ENCODE results near the gene UTP20.

The UTP20 gene

GRCh38 chr12:101356794-101357193, 76.9 kb downstream of the UTP20 start:
- TF ChIP-seq EZH2phosphoT487 (IDR thresholded peaks at IDR 0.05; ENCODE audit: borderline replicate concordance, low read length) (no peak), CTCF (IDR thresholded peaks at IDR 0.05; ENCODE audit: low read depth, low read length, poor library complexity, severe bottlenecking) (no peak)
- no peaks in the 10 kb centered on the region for H3K9me2 ChIP-seq (replicated peaks; ENCODE audit: control insufficient read depth, low read length)
- H3K27me3 ChIP-seq (ENCODE audit: control insufficient read depth, low read length), result no peaks in the 10 kb centered on the region
- H3K4me1 ChIP-seq (ENCODE audit: control insufficient read depth, low read length), result no peaks in the 10 kb centered on the region
- H3K27ac ChIP-seq (ENCODE audit: low read depth, low read length), result no peak overlapping the region
- H3K79me2 ChIP-seq (ENCODE audit: control insufficient read depth, low read length), result no peaks in the 10 kb centered on the region
- H3K9me3 ChIP-seq (ENCODE audit: control insufficient read depth, insufficient read depth, low read length), result no peaks in the 10 kb centered on the region
- H4K20me1 ChIP-seq (ENCODE audit: control insufficient read depth, insufficient read depth, low read depth, low read length), result no peaks in the 10 kb centered on the region
- H3F3A ChIP-seq (ENCODE audit: control insufficient read depth, insufficient read depth), result no peaks in the 10 kb centered on the region
- peaks cover 71% of the 10 kb centered on the region for H3K36me3 ChIP-seq (ENCODE audit: control insufficient read depth, low read length)
- no peak overlapping the region for H3K4me3 ChIP-seq (ENCODE audit: low read length)
- H3K4me2 ChIP-seq (ENCODE audit: low read length), result no peak overlapping the region

- no peak overlapping the region for H3K4me2 ChIP-seq (ENCODE audit: low read length)
- H3K27me3 ChIP-seq (ENCODE audit: control insufficient read depth, low read length), result no peaks in the 10 kb centered on the region
- H3K9me3 ChIP-seq (ENCODE audit: control insufficient read depth, insufficient read depth, low read length), result no peaks in the 10 kb centered on the region
- H3K27ac ChIP-seq (ENCODE audit: low read depth, low read length), result no peak overlapping the region
- TF ChIP-seq EZH2phosphoT487 (IDR thresholded peaks at IDR 0.05; ENCODE audit: borderline replicate concordance, low read length), result no peak
- TF ChIP-seq CTCF (IDR thresholded peaks at IDR 0.05; ENCODE audit: low read depth, low read length, poor library complexity, severe bottlenecking), result no peak
- no peak overlapping the region for H3K4me3 ChIP-seq (ENCODE audit: low read length)
- no peaks in the 10 kb centered on the region for H3K79me2 ChIP-seq (ENCODE audit: control insufficient read depth, low read length)
- H3K9me2 ChIP-seq (replicated peaks; ENCODE audit: control insufficient read depth, low read length), result no peaks in the 10 kb centered on the region
- no peaks in the 10 kb centered on the region for H3F3A ChIP-seq (ENCODE audit: control insufficient read depth, insufficient read depth)
- peaks cover 74% of the 10 kb centered on the region for H3K36me3 ChIP-seq (ENCODE audit: control insufficient read depth, low read length)
- no peaks in the 10 kb centered on the region for H4K20me1 ChIP-seq (ENCODE audit: control insufficient read depth, insufficient read depth, low read depth, low read length)
- no peaks in the 10 kb centered on the region for H3K4me1 ChIP-seq (ENCODE audit: control insufficient read depth, low read length)
Observed at GRCh38 chr12:101361455-101361854, 81.5 kb downstream of the UTP20 start.

- Histone ChIP-seq H3K4me1 (ENCODE audit: control insufficient read depth, low read length) (no peaks in the 10 kb centered on the region), H3K9me3 (ENCODE audit: control insufficient read depth, insufficient read depth, low read length) (no peaks in the 10 kb centered on the region), H3F3A (ENCODE audit: control insufficient read depth, insufficient read depth) (no peaks in the 10 kb centered on the region), H3K4me3 (ENCODE audit: low read length) (no peak overlapping the region), H3K27ac (ENCODE audit: low read depth, low read length) (no peak overlapping the region), H3K27me3 (ENCODE audit: control insufficient read depth, low read length) (no peaks in the 10 kb centered on the region), H3K79me2 (ENCODE audit: control insufficient read depth, low read length) (no peaks in the 10 kb centered on the region), H3K9me2 (replicated peaks; ENCODE audit: control insufficient read depth, low read length) (no peaks in the 10 kb centered on the region), H3K36me3 (ENCODE audit: control insufficient read depth, low read length) (peaks cover 79% of the 10 kb centered on the region), H4K20me1 (ENCODE audit: control insufficient read depth, insufficient read depth, low read depth, low read length) (no peaks in the 10 kb centered on the region), H3K4me2 (ENCODE audit: low read length) (no peak overlapping the region)
- TF ChIP-seq CTCF (IDR thresholded peaks at IDR 0.05; ENCODE audit: low read depth, low read length, poor library complexity, severe bottlenecking) (no peak), EZH2phosphoT487 (IDR thresholded peaks at IDR 0.05; ENCODE audit: borderline replicate concordance, low read length) (no peak)
Observed at GRCh38 chr12:101368016-101368415, 88.1 kb downstream of the UTP20 start.

GRCh38 chr12:101372431-101372830, 92.5 kb downstream of the UTP20 start:
- Histone ChIP-seq H3K9me2 (replicated peaks; ENCODE audit: control insufficient read depth, low read length) (no peaks in the 10 kb centered on the region), H3K27ac (ENCODE audit: low read depth, low read length) (no peak overlapping the region), H3K79me2 (ENCODE audit: control insufficient read depth, low read length) (no peaks in the 10 kb centered on the region), H3F3A (ENCODE audit: control insufficient read depth, insufficient read depth) (peaks cover 4% of the 10 kb centered on the region; the same call in 1 of the 2 replicates), H3K36me3 (ENCODE audit: control insufficient read depth, low read length) (peaks cover 76% of the 10 kb centered on the region), H3K4me1 (ENCODE audit: control insufficient read depth, low read length) (no peaks in the 10 kb centered on the region), H3K4me2 (ENCODE audit: low read length) (no peak overlapping the region), H3K4me3 (ENCODE audit: low read length) (no peak overlapping the region), H3K9me3 (ENCODE audit: control insufficient read depth, insufficient read depth, low read length) (no peaks in the 10 kb centered on the region), H3K27me3 (ENCODE audit: control insufficient read depth, low read length) (no peaks in the 10 kb centered on the region), H4K20me1 (ENCODE audit: control insufficient read depth, insufficient read depth, low read depth, low read length) (no peaks in the 10 kb centered on the region)
- TF ChIP-seq EZH2phosphoT487 (IDR thresholded peaks at IDR 0.05; ENCODE audit: borderline replicate concordance, low read length) (no peak), CTCF (IDR thresholded peaks at IDR 0.05; ENCODE audit: low read depth, low read length, poor library complexity, severe bottlenecking) (no peak)

Measured in DOHH2 (cell line).